Large intestine (tissue), 3 donors: Measurements from ENCODE around the gene CA9. TPM values are rescaled to one million over a fixed set of nuclear protein-coding genes. Genes with fewer than 3 reads are reported as not detected.

Experiments
- DNase-seq, 2 donors: peaks; one replicate each; pipeline versions ENCODE4 v3.0.0 to v3.0.0-alpha.2; 2013
- H3K27ac ChIP-seq: one replicate; pipeline ENCODE4 v1.5.1; 2013; ENCODE audit warnings: low read length
- H3K27me3 ChIP-seq: 2 replicates; pipeline ENCODE4 v1.6.1; 2013; ENCODE audit warnings: low read length; ENCODE audit not compliant: control insufficient read depth, insufficient read depth
- H3K36me3 ChIP-seq: 2 replicates; pipeline ENCODE4 v1.6.1; 2013; ENCODE audit warnings: low read length; ENCODE audit not compliant: control insufficient read depth, insufficient read depth
- H3K4me1 ChIP-seq: one replicate; pipeline ENCODE4 v1.6.1; 2013; ENCODE audit warnings: low read length; ENCODE audit not compliant: control insufficient read depth, insufficient read depth
- H3K4me3 ChIP-seq: one replicate; pipeline ENCODE4 v1.5.1; 2013; ENCODE audit warnings: low read length
- H3K9me3 ChIP-seq: one replicate; pipeline ENCODE4 v1.6.1; 2013; ENCODE audit warnings: mild to moderate bottlenecking, low read depth, low read length, moderate library complexity; ENCODE audit not compliant: control insufficient read depth
- WGBS: methylation state at CpG from one replicate; pipeline ENCODE4 v1.1.5; 2013; ENCODE audit warnings: low lambda C conversion rate; ENCODE audit not compliant: insufficient coverage; 5-methylcytosine and 5-hydroxymethylcytosine counted together
- polyA plus RNA-seq: library from polyadenylated mRNA; unstranded; fragments of 120-200 nt; gene quantifications from one replicate; pipeline ENCODE4 v1.2.1, GENCODE V29; 2013

CA9 gene
- polyA plus RNA-seq, 1 donor: 4.2 TPM

GRCh38 chr9:35651956-35652828 lies 21.5 kb upstream of the CA9 start:
- H3K27ac ChIP-seq: no peak overlapping the region
- no peaks in the 10 kb centered on the region for H3K36me3 ChIP-seq
- no peak overlapping the region for H3K4me3 ChIP-seq
- peak in 1 of 2 donors; percentile 53 for DNase-seq
- no CpG with 5 or more reads among the region's 7 CpGs for WGBS
- H3K9me3 ChIP-seq: no peaks in the 10 kb centered on the region
- H3K27me3 ChIP-seq: no peaks in the 10 kb centered on the region
- peaks cover 12% of the 10 kb centered on the region for H3K4me1 ChIP-seq

GRCh38 chr9:35652829-35653209 lies 20.9 kb upstream of the CA9 start:
- H3K27ac ChIP-seq: no peak overlapping the region
- peaks cover 9% of the 10 kb centered on the region for H3K4me1 ChIP-seq
- H3K27me3 ChIP-seq: no peaks in the 10 kb centered on the region
- H3K9me3 ChIP-seq: peaks cover 3% of the 10 kb centered on the region
- H3K4me3 ChIP-seq: no peak overlapping the region
- DNase-seq: no peak
- H3K36me3 ChIP-seq: no peaks in the 10 kb centered on the region
- 100% methylated on average over 2 of the region's 8 CpGs for WGBS

GRCh38 chr9:35653611-35654010 lies 20.1 kb upstream of the CA9 start:
- Histone ChIP-seq H3K9me3 (peaks cover 3% of the 10 kb centered on the region), H3K36me3 (no peaks in the 10 kb centered on the region), H3K4me1 (peaks cover 9% of the 10 kb centered on the region), H3K27me3 (no peaks in the 10 kb centered on the region), H3K27ac (no peak overlapping the region), H3K4me3 (no peak overlapping the region)
- WGBS: 100% methylated on average over 1 of the region's 2 CpGs
- no peak for DNase-seq

DNA sequence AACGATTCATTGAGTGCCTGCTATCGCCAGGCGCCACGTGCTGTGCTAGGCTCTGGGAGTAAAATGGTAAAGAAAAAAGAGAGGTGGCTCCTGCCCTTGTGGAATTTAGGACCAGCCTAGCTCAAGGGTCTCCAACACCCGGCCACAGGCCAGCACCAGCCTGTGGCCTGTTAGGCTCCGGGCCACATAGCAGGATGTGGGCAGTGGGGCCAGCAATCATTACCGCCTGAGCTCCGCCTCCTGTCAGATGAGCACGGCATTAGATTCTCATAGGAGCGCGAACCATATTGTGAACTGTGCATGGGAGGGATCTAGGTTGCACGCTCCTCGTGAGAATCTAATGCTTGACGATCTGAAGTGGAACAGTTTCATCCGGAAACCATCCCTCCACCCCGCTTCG lies 17.4 kb upstream of the CA9 start:
- peaks cover 14% of the 10 kb centered on the region for H3K4me1 ChIP-seq
- no peak for DNase-seq
- WGBS: no CpG with 5 or more reads among the region's 17 CpGs
- no peak overlapping the region for H3K4me3 ChIP-seq
- H3K36me3 ChIP-seq: peaks cover 11% of the 10 kb centered on the region
- H3K27ac ChIP-seq: no peak overlapping the region
- H3K27me3 ChIP-seq: no peaks in the 10 kb centered on the region
- H3K9me3 ChIP-seq: peaks cover 3% of the 10 kb centered on the region

DNA sequence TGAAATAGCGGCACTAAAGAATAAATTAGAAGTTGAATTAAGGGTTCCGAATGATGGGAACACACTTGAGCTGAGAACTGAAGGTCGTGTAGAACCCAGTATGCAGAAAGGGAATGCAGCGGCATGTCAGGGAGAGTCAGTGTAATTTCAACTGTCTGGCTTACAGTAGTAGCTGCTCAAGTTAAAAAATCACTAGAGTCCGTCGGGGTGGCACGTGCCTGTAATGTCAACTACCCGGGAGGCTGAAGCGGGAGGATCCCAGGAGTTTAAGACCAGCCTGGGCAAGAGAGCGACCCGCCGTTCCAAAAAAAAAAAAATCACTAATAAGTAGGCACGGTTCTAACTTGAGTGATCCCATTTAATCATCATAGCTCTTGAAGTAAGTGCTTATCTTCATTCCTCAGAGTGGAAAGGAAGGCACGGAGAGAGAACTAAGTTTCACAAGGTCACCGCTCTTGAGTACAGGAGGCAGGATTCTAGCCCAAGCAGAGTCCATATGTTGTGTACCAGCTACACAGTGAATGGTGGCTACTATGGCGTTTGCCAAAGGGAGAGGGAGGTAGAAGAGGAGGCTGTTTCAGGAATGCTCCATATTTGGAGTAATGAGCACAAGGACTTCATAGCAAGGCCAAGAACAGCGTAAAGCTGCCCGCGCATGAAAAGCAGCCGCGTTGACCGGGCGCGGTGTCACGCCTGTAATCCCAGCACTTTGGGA lies 16.7 kb upstream of the CA9 start:
- Histone ChIP-seq H3K27me3 (no peaks in the 10 kb centered on the region), H3K36me3 (peaks cover 12% of the 10 kb centered on the region), H3K27ac (peak overlapping the region; percentile 90), H3K4me1 (peaks cover 12% of the 10 kb centered on the region), H3K4me3 (peak overlapping the region; percentile 44), H3K9me3 (peaks cover 3% of the 10 kb centered on the region)
- WGBS: 29% methylated on average over 4 of the region's 25 CpGs
- DNase-seq: peak in 1 of 2 donors; percentile 83

DNA sequence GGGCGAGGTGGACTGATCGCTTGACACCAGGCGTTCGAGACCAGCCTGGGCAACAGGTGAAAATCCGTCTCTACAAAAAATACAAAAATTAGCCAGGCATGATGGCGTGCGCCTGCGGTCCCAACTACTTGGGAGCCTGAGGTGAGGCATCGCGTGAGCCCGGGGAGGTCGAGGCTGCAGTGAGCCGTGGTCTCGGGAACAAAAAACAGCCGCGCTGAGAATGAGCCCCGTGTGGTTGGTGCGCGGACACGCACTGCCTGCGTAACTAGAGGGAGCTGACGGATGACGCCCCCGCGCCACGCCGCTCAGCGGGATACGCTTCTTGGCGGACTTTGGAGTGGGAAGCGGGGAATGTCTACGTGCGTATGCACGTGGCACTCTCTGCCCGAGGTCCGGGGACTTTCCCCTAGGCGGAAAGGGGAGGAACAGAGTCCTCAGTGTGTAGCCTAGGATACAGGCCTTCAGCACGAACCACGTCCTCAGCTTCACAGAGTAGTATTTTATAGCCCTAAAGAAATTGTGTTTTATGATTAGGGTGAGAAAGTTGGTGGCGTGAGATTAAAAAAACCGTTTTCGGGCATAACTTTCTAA lies 16.1 kb upstream of the CA9 start, which contains the start of gene RMRP:
TSS of gene RMRP (minus strand) at position 474 of the 591 bp plus-strand sequence.
- Histone ChIP-seq H3K27me3 (no peaks in the 10 kb centered on the region), H3K27ac (peak within 1 kb of the TSS; percentile 90), H3K4me3 (peak within 1 kb of the TSS; percentile 92), H3K9me3 (peaks cover 3% of the 10 kb centered on the region), H3K36me3 (peaks cover 12% of the 10 kb centered on the region), H3K4me1 (peaks cover 9% of the 10 kb centered on the region)
- DNase-seq: peak; percentile 100
- 0% methylated on average over 1 of the region's 42 CpGs for WGBS

DNA sequence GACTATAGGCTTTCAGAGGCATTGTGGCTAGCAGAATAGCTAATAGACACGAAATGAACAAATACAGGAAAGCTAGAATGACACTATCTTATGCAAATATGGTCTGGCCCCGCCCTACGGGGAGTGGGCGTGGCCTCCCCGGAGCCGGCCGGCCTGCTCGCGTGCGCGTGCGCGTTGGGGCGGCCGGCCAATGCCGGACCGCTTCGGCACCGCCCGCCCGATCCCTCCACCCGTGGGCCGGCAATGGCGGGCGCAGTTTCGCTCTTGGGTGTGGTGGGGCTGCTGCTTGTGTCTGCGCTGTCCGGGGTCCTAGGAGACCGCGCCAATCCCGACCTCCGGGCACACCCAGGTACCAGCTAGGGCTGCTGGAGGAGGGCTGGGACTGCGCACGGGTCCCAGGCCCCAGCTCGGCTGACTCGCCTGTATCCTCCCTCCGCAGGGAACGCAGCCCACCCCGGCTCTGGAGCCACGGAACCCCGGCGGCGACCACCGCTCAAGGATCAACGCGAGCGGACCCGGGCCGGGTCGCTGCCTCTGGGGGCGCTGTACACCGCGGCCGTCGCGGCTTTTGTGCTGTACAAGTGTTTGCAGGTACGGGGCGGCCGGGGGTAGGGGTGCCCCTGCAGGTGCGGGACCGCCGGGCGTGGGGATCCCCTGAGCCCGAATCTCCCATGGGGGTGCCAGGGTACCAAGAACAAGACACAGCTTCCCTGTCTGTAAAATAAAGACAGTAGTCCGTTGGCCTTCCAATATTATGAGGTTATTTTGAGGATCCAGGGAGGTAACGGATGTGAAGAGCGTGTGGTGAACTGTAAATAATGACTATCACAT lies 15.4 kb upstream of the CA9 start, which contains the start of gene CCDC107:
TSS of gene CCDC107 (plus strand) at position 156 of the 831 bp plus-strand sequence. CDS start at position 244, 88 bp downstream.
- DNase-seq: peak; percentile 82 to 86
- H3K9me3 ChIP-seq: peaks cover 3% of the 10 kb centered on the region
- no CpG with 5 or more reads among the region's 67 CpGs for WGBS
- H3K27ac ChIP-seq: peak within 1 kb of the TSS; percentile 90
- H3K27me3 ChIP-seq: no peaks in the 10 kb centered on the region
- peaks cover 9% of the 10 kb centered on the region for H3K4me1 ChIP-seq
- peaks cover 12% of the 10 kb centered on the region for H3K36me3 ChIP-seq
- H3K4me3 ChIP-seq: peak within 1 kb of the TSS; percentile 92

GRCh38 chr9:35658968-35659220 lies 14.8 kb upstream of the CA9 start:
- peaks cover 12% of the 10 kb centered on the region for H3K36me3 ChIP-seq
- H3K4me3 ChIP-seq: peak overlapping the region; percentile 92
- WGBS: no CpG with 5 or more reads among the region's 2 CpGs
- H3K27ac ChIP-seq: peak overlapping the region; percentile 90
- H3K9me3 ChIP-seq: peaks cover 3% of the 10 kb centered on the region
- H3K4me1 ChIP-seq: peaks cover 9% of the 10 kb centered on the region
- no peaks in the 10 kb centered on the region for H3K27me3 ChIP-seq
- DNase-seq: no peak

GRCh38 chr9:35659340-35659739 lies 14.4 kb upstream of the CA9 start:
- DNase-seq: no peak
- Histone ChIP-seq H3K36me3 (peaks cover 12% of the 10 kb centered on the region), H3K4me3 (peak overlapping the region; percentile 92), H3K27ac (peak overlapping the region; percentile 90), H3K27me3 (no peaks in the 10 kb centered on the region), H3K9me3 (peaks cover 3% of the 10 kb centered on the region), H3K4me1 (peaks cover 9% of the 10 kb centered on the region)
- WGBS: no CpG with 5 or more reads among the region's 3 CpGs
